BE2C (cell line): ENCODE results near the gene PLA2G7.

ENCODE experiments used
- DNase-seq: peaks from one replicate; pipeline ENCODE4 v3.0.0-alpha.2; 2020
- H3K27me3 ChIP-seq: fragments of 250-450 bp; sonication (Bioruptor Pico); 2 replicates; pipeline ENCODE4 v1.5.1; 2020; ENCODE audit warnings: mild to moderate bottlenecking
- H3K36me3 ChIP-seq: fragments of 250-450 bp; sonication (Bioruptor Pico); 2 replicates; pipeline ENCODE4 v1.5.1; 2020; ENCODE audit warnings: mild to moderate bottlenecking
- H3K4me1 ChIP-seq: fragments of 250-450 bp; sonication (Bioruptor Pico); 2 replicates; pipeline ENCODE4 v1.5.1; 2020
- H3K4me3 ChIP-seq: 2 replicates; pipeline ENCODE4 v1.5.1; 2011; ENCODE audit warnings: low read depth, low read length
- H3K9me3 ChIP-seq: fragments of 250-450 bp; sonication (Bioruptor Pico); 2 replicates; pipeline ENCODE4 v1.5.1; 2020
- TF ChIP-seq, protein P1 (sequence below): IDR thresholded peaks from 2 replicates; pipeline ENCODE4 v1.5.1; 2012; ENCODE audit warnings: mild to moderate bottlenecking, low read depth, low read length

PLA2G7 gene

DNA sequence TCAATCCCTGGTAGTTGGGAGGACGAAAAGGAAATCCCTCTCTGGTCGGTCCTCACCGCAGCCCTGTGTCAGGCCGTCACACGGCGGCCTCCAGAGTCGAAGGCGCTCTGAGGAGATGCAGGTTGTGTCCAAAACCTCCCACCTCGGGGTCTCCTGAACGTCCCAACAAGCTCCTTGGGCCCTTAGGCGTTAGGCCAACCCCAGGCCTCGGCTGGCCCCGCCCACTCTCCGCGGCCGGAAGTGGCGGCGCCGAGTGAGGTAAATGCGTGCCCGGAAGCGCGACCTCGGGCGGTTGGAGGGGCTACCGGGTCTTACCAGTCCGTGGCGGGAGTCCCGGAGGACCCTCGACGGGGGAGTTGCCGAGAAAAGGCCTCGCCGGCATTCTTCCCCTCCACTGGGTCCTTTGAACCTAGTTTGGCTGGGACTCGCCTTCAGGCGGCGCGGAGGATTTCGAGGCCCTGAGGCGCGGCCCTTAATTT lies 47.5 kb downstream of the PLA2G7 start, which contains the start of gene TDRD6:
Gene TDRD6 (plus strand): TSS at position 267 of the 479 bp plus-strand sequence. CDS start 244 bp downstream, outside the sequence.
- no peaks in the 10 kb centered on the region for H3K9me3 ChIP-seq
- H3K36me3 ChIP-seq, result no peaks in the 10 kb centered on the region
- no peak for DNase-seq
- TF ChIP-seq, protein P1, sequence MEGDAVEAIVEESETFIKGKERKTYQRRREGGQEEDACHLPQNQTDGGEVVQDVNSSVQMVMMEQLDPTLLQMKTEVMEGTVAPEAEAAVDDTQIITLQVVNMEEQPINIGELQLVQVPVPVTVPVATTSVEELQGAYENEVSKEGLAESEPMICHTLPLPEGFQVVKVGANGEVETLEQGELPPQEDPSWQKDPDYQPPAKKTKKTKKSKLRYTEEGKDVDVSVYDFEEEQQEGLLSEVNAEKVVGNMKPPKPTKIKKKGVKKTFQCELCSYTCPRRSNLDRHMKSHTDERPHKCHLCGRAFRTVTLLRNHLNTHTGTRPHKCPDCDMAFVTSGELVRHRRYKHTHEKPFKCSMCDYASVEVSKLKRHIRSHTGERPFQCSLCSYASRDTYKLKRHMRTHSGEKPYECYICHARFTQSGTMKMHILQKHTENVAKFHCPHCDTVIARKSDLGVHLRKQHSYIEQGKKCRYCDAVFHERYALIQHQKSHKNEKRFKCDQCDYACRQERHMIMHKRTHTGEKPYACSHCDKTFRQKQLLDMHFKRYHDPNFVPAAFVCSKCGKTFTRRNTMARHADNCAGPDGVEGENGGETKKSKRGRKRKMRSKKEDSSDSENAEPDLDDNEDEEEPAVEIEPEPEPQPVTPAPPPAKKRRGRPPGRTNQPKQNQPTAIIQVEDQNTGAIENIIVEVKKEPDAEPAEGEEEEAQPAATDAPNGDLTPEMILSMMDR, result no peak
- no peaks in the 10 kb centered on the region for H3K27me3 ChIP-seq
- no peak within 1 kb of the TSS for H3K4me3 ChIP-seq
- H3K4me1 ChIP-seq, result no peaks in the 10 kb centered on the region

DNA sequence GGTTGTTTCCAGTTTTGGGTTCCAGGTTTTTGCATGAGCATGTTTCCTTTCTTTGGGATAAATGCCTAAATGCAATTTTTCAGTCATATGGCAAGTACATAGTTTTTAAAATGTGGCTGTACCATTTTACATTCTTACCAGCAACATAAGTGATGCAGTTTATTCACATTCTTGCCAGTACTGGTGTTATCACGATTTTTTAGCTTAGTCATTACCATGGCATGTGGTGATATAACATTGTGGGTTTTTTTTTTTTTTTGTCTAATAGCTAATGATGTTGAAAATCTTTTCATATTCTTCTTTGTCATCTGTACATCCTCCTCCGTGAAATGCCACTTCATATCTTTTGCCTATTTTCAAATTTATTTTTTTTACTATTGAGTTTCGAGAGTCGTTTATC lies 50.4 kb downstream of the PLA2G7 start:
- TF ChIP-seq, protein P1, result no peak
- H3K27me3 ChIP-seq, result no peaks in the 10 kb centered on the region
- no peaks in the 10 kb centered on the region for H3K36me3 ChIP-seq
- H3K4me3 ChIP-seq, result no peak overlapping the region
- no peak for DNase-seq
- no peaks in the 10 kb centered on the region for H3K9me3 ChIP-seq
- no peaks in the 10 kb centered on the region for H3K4me1 ChIP-seq

DNA sequence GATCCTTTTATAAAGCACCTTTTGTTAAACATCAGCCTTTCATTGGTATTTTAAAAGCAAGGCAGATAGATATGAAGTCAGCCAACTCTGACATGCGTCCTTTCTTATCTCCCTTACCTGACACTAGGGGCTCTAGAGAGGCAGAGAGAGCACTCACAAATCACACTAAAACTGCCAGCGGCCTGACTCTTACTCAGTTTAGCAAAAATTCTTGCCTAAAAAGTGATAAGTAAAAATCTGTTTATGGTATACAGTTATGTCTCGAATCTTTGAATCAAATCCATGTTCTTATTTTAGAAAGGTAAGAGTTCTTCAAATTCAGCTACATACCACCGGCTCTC lies 57.9 kb downstream of the PLA2G7 start:
- Histone ChIP-seq H3K9me3 (no peaks in the 10 kb centered on the region), H3K4me3 (no peak overlapping the region), H3K36me3 (no peaks in the 10 kb centered on the region), H3K27me3 (no peaks in the 10 kb centered on the region), H3K4me1 (no peaks in the 10 kb centered on the region)
- DNase-seq, result no peak
- TF ChIP-seq, protein P1, result peak; percentile 39; the same call in 1 of the 2 replicates

DNA sequence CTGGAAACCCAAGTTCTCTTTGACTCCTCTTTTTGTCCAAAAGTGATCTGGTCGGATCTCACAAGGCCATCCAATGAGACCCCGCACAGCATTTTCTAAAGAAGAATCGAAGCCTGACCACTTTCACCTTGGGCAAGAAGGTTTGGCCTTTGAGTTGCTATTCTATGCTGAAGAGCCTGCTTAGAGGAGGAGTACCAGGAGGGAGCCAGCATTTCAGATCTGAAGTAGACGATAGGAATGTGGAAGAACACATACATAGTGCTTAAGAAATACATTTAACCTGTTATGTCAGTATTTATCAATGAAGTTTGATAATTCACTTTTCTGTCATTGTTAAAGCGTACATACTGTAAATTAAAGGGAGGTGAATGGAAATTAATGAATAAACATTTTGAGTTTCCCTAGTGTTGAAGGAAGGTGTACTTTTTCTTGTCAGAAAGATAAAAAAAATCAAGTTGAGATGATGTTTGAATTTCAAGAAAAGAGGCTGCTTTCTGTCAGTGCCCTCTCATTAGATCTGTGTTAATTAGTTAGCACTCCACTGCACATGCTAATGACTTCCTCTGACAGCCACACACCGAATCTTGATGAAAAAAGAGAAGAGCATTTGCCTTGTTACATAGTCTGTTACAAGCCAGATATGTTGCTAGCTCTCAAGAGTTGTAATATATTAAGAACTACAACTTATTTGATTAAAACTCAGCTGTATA lies 58.4 kb downstream of the PLA2G7 start:
- Histone ChIP-seq H3K4me3 (no peak overlapping the region), H3K27me3 (no peaks in the 10 kb centered on the region), H3K9me3 (no peaks in the 10 kb centered on the region), H3K36me3 (no peaks in the 10 kb centered on the region), H3K4me1 (no peaks in the 10 kb centered on the region)
- DNase-seq, result no peak
- TF ChIP-seq, protein P1, result no peak

DNA sequence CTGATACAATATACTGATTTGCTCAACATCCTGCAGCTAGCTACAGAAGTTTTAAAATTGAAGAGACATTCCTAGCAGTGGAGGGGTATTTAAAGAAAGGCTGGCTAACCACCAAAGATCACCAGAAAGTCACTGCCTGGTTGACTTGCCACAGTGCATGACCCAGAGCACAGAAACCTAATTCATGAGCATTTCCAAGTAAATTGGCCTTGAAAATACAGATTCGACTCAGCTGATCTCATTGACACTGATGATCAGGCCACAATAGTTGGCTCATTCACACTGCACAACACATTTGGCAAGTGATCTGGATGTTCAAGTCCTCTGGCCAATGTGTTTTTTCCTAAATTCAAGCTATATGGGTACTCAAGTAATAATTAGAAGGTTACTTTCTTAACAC lies 60.8 kb downstream of the PLA2G7 start:
- no peaks in the 10 kb centered on the region for H3K27me3 ChIP-seq
- no peak for DNase-seq
- no peak overlapping the region for H3K4me3 ChIP-seq
- no peaks in the 10 kb centered on the region for H3K36me3 ChIP-seq
- TF ChIP-seq, protein P1, result no peak
- no peaks in the 10 kb centered on the region for H3K9me3 ChIP-seq
- H3K4me1 ChIP-seq, result no peaks in the 10 kb centered on the region

DNA sequence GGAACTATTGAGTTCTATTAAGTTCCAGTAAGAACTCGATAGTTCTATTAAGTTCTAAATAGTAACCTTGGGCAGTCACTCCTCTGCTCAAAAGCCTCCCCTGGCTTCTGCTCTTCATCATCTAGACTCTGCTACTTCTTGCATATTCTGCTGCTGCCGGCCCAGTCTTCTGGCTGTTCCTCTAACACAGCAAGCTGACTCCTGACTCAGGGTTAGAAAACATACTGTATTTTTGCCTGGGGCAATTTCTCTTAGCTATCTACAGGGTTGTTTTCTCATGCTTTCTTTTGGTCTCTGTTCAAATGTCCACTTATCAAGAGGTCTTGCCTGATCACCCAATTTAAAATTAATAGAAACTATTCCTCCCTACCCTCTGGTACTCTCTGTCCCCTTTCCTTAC lies 67.8 kb downstream of the PLA2G7 start:
- H3K9me3 ChIP-seq, result no peaks in the 10 kb centered on the region
- no peaks in the 10 kb centered on the region for H3K4me1 ChIP-seq
- DNase-seq, result no peak
- TF ChIP-seq, protein P1, result no peak
- no peaks in the 10 kb centered on the region for H3K27me3 ChIP-seq
- no peaks in the 10 kb centered on the region for H3K36me3 ChIP-seq
- no peak overlapping the region for H3K4me3 ChIP-seq
